H1 (cell line): ENCODE results near the gene TTC33.

ENCODE experiments used
- CTCF ChIP-seq, 3 experiments: IDR thresholded peaks; 1 replicate in 2 of 3; 2 replicates in 1 of 3; pipeline versions ENCODE4 v1.5.1 to v1.6.1; 2011; ENCODE audit warnings: low read length in 3 of 3, mild to moderate bottlenecking in 3 of 3, inconsistent platforms in 2 of 3, low read depth in 1 of 3, moderate library complexity in 1 of 3; ENCODE audit not compliant: insufficient read depth in 1 of 3; ENCODE audit errors: control extremely low read depth in 1 of 3
- EZH2 ChIP-seq: fragments of 200-600 bp; sonication (generic); IDR thresholded peaks from 2 replicates; pipeline ENCODE4 v1.7.1; 2012; ENCODE audit warnings: low read depth, mild to moderate bottlenecking, moderate library complexity, low read length, inconsistent platforms; ENCODE audit not compliant: severe bottlenecking
- HDAC2 ChIP-seq, 2 experiments: fragments of 300-600 bp in 1 of 2; sonication (generic) in 1 of 2; IDR thresholded peaks; 2 replicates each; pipeline ENCODE4 v1.6.1; 2011 to 2012; ENCODE audit warnings: low read depth in 2 of 2, low read length in 2 of 2, mild to moderate bottlenecking in 2 of 2, moderate library complexity in 2 of 2, borderline replicate concordance in 1 of 2, inconsistent platforms in 1 of 2
- NRF1 ChIP-seq: IDR thresholded peaks from 2 replicates; pipeline ENCODE4 v1.6.1; 2011; ENCODE audit warnings: mild to moderate bottlenecking, low read depth, low read length, improper control_type of control experiment
- POLR2A ChIP-seq, 2 experiments: IDR thresholded peaks; 1 replicate in 1 of 2; 2 replicates in 1 of 2; pipeline ENCODE4 v1.6.1; 2011; ENCODE audit warnings: low read depth in 2 of 2, low read length in 2 of 2, mild to moderate bottlenecking in 2 of 2; ENCODE audit errors: control extremely low read depth in 1 of 2
- POLR2AphosphoS5 ChIP-seq: IDR thresholded peaks from 2 replicates; pipeline ENCODE4 v1.6.1; 2011; ENCODE audit warnings: low read depth, low read length
- RXRA ChIP-seq: IDR thresholded peaks from 2 replicates; pipeline ENCODE4 v1.6.1; 2011; ENCODE audit warnings: low read depth, mild to moderate bottlenecking, low read length, moderate library complexity; ENCODE audit not compliant: insufficient read depth
- SIN3A ChIP-seq, 2 experiments: IDR thresholded peaks in 1 of 2; conservative IDR thresholded peaks in 1 of 2; 2 replicates each; pipeline ENCODE4 v1.6.1; 2011 to 2012; ENCODE audit warnings: low read length in 2 of 2, improper control_type of control experiment in 1 of 2, low read depth in 1 of 2, mild to moderate bottlenecking in 1 of 2
- SP1 ChIP-seq: IDR thresholded peaks from 2 replicates; pipeline ENCODE4 v1.6.1; 2011; ENCODE audit warnings: low read depth, low read length

GRCh38 chr5:40495237-40495635 lies 260.5 kb downstream of the TTC33 start:
- no peak for TF ChIP-seq CTCF (IDR thresholded peaks at IDR 0.05; ENCODE audit: control extremely low read depth in 1 of 3, insufficient read depth in 1 of 3, low read depth in 1 of 3, low read length in 3 of 3)
- no peak for TF ChIP-seq POLR2AphosphoS5
- no peak for TF ChIP-seq SP1
- TF ChIP-seq EZH2 = no peak
- no peak for TF ChIP-seq HDAC2 (IDR thresholded peaks at IDR 0.05; ENCODE audit: borderline replicate concordance in 1 of 2, low read depth in 2 of 2, low read length in 2 of 2)
- no peak for TF ChIP-seq RXRA
- no peak for TF ChIP-seq SIN3A (conservative IDR thresholded peaks at IDR 0.05 in 1 of 2, IDR thresholded peaks at IDR 0.05 in 1 of 2; ENCODE audit: low read depth in 1 of 2, low read length in 2 of 2)
- no peak for TF ChIP-seq POLR2A (IDR thresholded peaks at IDR 0.05; ENCODE audit: control extremely low read depth in 1 of 2, low read depth in 2 of 2, low read length in 2 of 2)
- no peak for TF ChIP-seq NRF1
